Measurements from ENCODE around the gene LPCAT2. TPM values are rescaled to one million over a fixed set of nuclear protein-coding genes. Genes with fewer than 3 reads are reported as not detected.

The LPCAT2 gene
- total RNA-seq, 2 donors from 2014 or later = 0.73 to 1.5 TPM

Other genes with a start within 250 kb of the LPCAT2 start
- not detected for gene IRX6, start 184.9 kb upstream of the LPCAT2 start, total RNA-seq
- not detected for gene MMP2, start 29.9 kb upstream of the LPCAT2 start, total RNA-seq
- not detected for gene CAPNS2, start 57.6 kb downstream of the LPCAT2 start, total RNA-seq
- not detected for gene SLC6A2, start 146.9 kb downstream of the LPCAT2 start, total RNA-seq

Data from activated T-helper 17 cell treated with anti-CD3 and anti-CD28 coated beads, Interleukin-2, amount 50 U/mL, for 72 hours (primary cell).